Measurements from ENCODE around the gene TARS3.

TARS3 gene

GRCh38 chr15:101702077-101702476, 22.2 kb downstream of the TARS3 start:
- TF ChIP-seq CTCF (IDR thresholded peaks at IDR 0.05; ENCODE audit: control extremely low read depth, extremely low read depth, low read depth, missing control alignments): no peak
- DNase-seq (ENCODE audit: extremely low spot score): no peak
- ChIA-PET CTCF (interaction anchor here (1.6 kb wide), 1 partner anchor 9 kb away, joined by 7 read pairs; no protein-coding TSS in a partner anchor), POLR2A (no interaction called here)

GRCh38 chr15:101698314-101698713, 26.0 kb downstream of the TARS3 start:
- TF ChIP-seq CTCF (IDR thresholded peaks at IDR 0.05; ENCODE audit: control extremely low read depth, extremely low read depth, low read depth, missing control alignments): no peak
- POLR2A ChIA-PET: no interaction called here
- DNase-seq (ENCODE audit: extremely low spot score): no peak
- CTCF ChIA-PET: interaction anchor here (1.0 kb wide), 1 partner anchor 689 kb away, joined by 3 read pairs; no protein-coding TSS in a partner anchor

GRCh38 chr15:101697488-101697887, 26.8 kb downstream of the TARS3 start:
- ChIA-PET POLR2A (no interaction called here), CTCF (interaction anchor here (1.1 to 2.5 kb wide), 3 partner anchors 10 to 23 kb away, joined by 3 to 8 read pairs (median 3); no protein-coding TSS in a partner anchor)
- TF ChIP-seq CTCF (IDR thresholded peaks at IDR 0.05; ENCODE audit: control extremely low read depth, extremely low read depth, low read depth, missing control alignments): no peak
- DNase-seq (ENCODE audit: extremely low spot score): no peak

GRCh38 chr15:101696829-101697228, 27.4 kb downstream of the TARS3 start:
- ChIA-PET CTCF (interaction anchor here (1.1 to 2.5 kb wide), 3 partner anchors 10 to 23 kb away, joined by 3 to 8 read pairs (median 3); no protein-coding TSS in a partner anchor), POLR2A (no interaction called here)
- no peak for TF ChIP-seq CTCF (IDR thresholded peaks at IDR 0.05; ENCODE audit: control extremely low read depth, extremely low read depth, low read depth, missing control alignments)
- DNase-seq (ENCODE audit: extremely low spot score): no peak

GRCh38 chr15:101694261-101694660, 30.0 kb downstream of the TARS3 start:
- ChIA-PET POLR2A (no interaction called here), CTCF (no interaction called here)
- DNase-seq (ENCODE audit: extremely low spot score): no peak
- TF ChIP-seq CTCF (IDR thresholded peaks at IDR 0.05; ENCODE audit: control extremely low read depth, extremely low read depth, low read depth, missing control alignments): no peak

GRCh38 chr15:101692801-101693598, 31.3 kb downstream of the TARS3 start:
- no peak for DNase-seq (ENCODE audit: extremely low spot score)
- TF ChIP-seq CTCF (IDR thresholded peaks at IDR 0.05; ENCODE audit: control extremely low read depth, extremely low read depth, low read depth, missing control alignments): no peak
- ChIA-PET POLR2A (no interaction called here), CTCF (interaction anchor here (1.1 to 2.2 kb wide), 2 partner anchors 12 to 31 kb away, joined by 3 to 5 read pairs; partner anchors contain the start of gene TARS3)

Data from GM10248 (cell line).